Testis (tissue), 3 donors: ENCODE measurements around the gene GALNT17. TPM values are rescaled to one million over a fixed set of nuclear protein-coding genes. Genes with fewer than 3 reads are reported as not detected.

Experiments used
- DNase-seq: peaks from one replicate; pipeline ENCODE4 v3.0.0-alpha.2; 2019
- H3K27ac ChIP-seq, 2 donors: fragments of 200-600 bp; sonication (generic); one replicate each; pipeline ENCODE4 v1.5.1; 2019
- H3K27me3 ChIP-seq: fragments of 200-600 bp; sonication (generic); one replicate; pipeline ENCODE4 v1.5.1; 2019
- H3K36me3 ChIP-seq: fragments of 200-600 bp; sonication (generic); one replicate; pipeline ENCODE4 v1.5.1; 2017; ENCODE audit warnings: low read depth; ENCODE audit errors: missing control alignments
- H3K4me1 ChIP-seq: fragments of 200-600 bp; sonication (generic); one replicate; pipeline ENCODE4 v1.5.1; 2019
- H3K4me3 ChIP-seq, 2 donors: fragments of 200-600 bp; sonication (generic); one replicate each; pipeline ENCODE4 v1.5.1; 2017 to 2019
- H3K9me3 ChIP-seq: fragments of 200-600 bp; sonication (generic); one replicate; pipeline ENCODE4 v1.5.1; 2017
- CTCF ChIP-seq, 3 experiments: fragments of 450-650 bp in 2 of 3; fragments of 200-600 bp in 1 of 3; sonication (generic) in 1 of 3; IDR thresholded peaks; one replicate each; pipeline ENCODE4 v1.5.1; 2016 to 2019; ENCODE audit warnings: antibody characterized with exemption in 3 of 3, mild to moderate bottlenecking in 2 of 3, moderate library complexity in 1 of 3
- POLR2A ChIP-seq: fragments of 450-650 bp; IDR thresholded peaks from one replicate; pipeline ENCODE4 v1.6.1; 2017; ENCODE audit warnings: antibody characterized with exemption, mild to moderate bottlenecking, moderate library complexity
- WGBS, 2 donors: methylation state at CpG; one replicate each; pipeline ENCODE4 v1.1.5; 2018; 5-methylcytosine and 5-hydroxymethylcytosine counted together
- intact Hi-C: fragments of 100-400 bp; cut with DNase I; formaldehyde crosslinking; loops from one replicate; pipeline ENCODE4 v1.15.1; 2023; ENCODE audit warnings: low total_unique reads
- polyA plus RNA-seq: library from polyadenylated mRNA; stranded (reverse); fragments of 350-450 nt; fragmentation: Illumina TruSeq; extraction: RNeasy Lipid Tissue Mini Kit (QIAGEN cat#74804); gene quantifications from one replicate; pipeline ENCODE4 v1.2.3, GENCODE V29; 2014; ENCODE audit warnings: low read depth, low replicate concordance; ENCODE audit not compliant: insufficient read depth
- total RNA-seq, 2 donors: library from RNA; depleted of rRNA; stranded (reverse); fragments of >200 nt; gene quantifications; one replicate each; pipeline ENCODE4 v1.2.3, GENCODE V29; 2016

GALNT17 gene
- total and polyA plus RNA-seq, 3 donors from 2014 or later, result 10.9 to 39.1 (median 29.4) TPM

- H3K4me3 ChIP-seq, result no peak overlapping the region
- no peaks in the 10 kb centered on the region for H3K36me3 ChIP-seq
- intact Hi-C loops, result no loop called here
- H3K27ac ChIP-seq, result no peak overlapping the region
- TF ChIP-seq CTCF (IDR thresholded peaks at IDR 0.05) (no peak), POLR2A (no peak)
- DNase-seq, result no peak
- H3K27me3 ChIP-seq, result no peaks in the 10 kb centered on the region
- 84 to 93% methylated on average over 8 of the region's 8 CpGs for WGBS, 2 donors
- H3K4me1 ChIP-seq, result no peaks in the 10 kb centered on the region
- no peaks in the 10 kb centered on the region for H3K9me3 ChIP-seq
These were observed 423.8 kb downstream of the GALNT17 start for GRCh38 chr7:71555758-71556157.

- H3K4me3 ChIP-seq, result no peak overlapping the region
- no peak for TF ChIP-seq CTCF (IDR thresholded peaks at IDR 0.05)
- no peak for TF ChIP-seq POLR2A
- no peaks in the 10 kb centered on the region for H3K9me3 ChIP-seq
- intact Hi-C loops, result no loop called here
- H3K4me1 ChIP-seq, result no peaks in the 10 kb centered on the region
- H3K36me3 ChIP-seq, result no peaks in the 10 kb centered on the region
- H3K27ac ChIP-seq, result no peak overlapping the region
- WGBS, 2 donors, result 78 to 79% methylated on average over 6 of the region's 6 CpGs
- H3K27me3 ChIP-seq, result no peaks in the 10 kb centered on the region
- DNase-seq, result no peak
These were observed 427.1 kb downstream of the GALNT17 start for GRCh38 chr7:71558806-71559613.

DNA sequence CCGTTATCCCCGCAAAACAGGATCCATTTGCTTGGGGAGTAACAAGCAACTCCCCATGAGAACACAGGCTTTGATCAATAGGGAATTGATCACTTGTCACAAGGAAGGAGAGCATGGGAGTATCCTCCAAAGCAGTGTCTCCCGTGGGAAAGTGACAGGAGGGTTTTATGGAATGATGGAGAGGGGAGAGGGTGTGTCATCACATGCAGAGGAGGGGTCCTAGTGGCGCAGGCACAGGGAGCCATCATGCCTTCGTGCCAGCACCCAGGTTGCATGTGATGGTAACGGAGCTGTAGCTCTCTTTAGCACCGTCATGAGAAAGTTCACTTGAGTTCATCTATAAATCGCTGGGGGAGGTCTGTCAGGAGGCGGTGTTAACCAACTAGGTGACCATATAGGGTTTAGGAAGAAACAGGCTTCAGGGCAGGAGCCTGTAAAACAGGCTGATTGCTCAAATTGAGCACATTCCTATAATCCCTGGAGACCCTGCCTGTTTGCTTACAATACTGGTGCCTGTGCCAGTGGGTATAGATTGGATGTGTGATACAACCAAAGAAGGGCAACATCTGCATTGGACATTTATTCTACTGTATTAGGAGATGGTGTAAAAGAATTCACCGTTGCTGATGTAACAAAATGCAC is 428.5 kb downstream of the GALNT17 start:
- intact Hi-C loops, result no loop called here
- Histone ChIP-seq H3K9me3 (no peaks in the 10 kb centered on the region), H3K4me1 (no peaks in the 10 kb centered on the region), H3K27ac (no peak overlapping the region), H3K36me3 (no peaks in the 10 kb centered on the region), H3K27me3 (no peaks in the 10 kb centered on the region), H3K4me3 (no peak overlapping the region)
- TF ChIP-seq CTCF (IDR thresholded peaks at IDR 0.05) (no peak), POLR2A (no peak)
- no peak for DNase-seq
- 71 to 77% methylated on average over 10 of the region's 10 CpGs for WGBS, 2 donors

- Histone ChIP-seq H3K9me3 (no peaks in the 10 kb centered on the region), H3K27ac (no peak overlapping the region), H3K4me3 (no peak overlapping the region), H3K27me3 (no peaks in the 10 kb centered on the region), H3K36me3 (no peaks in the 10 kb centered on the region), H3K4me1 (no peaks in the 10 kb centered on the region)
- DNase-seq, result no peak
- TF ChIP-seq POLR2A (no peak), CTCF (IDR thresholded peaks at IDR 0.05) (no peak)
- intact Hi-C loops, result no loop called here
- 81 to 86% methylated on average over 6 of the region's 6 CpGs for WGBS, 2 donors
These were observed 431.3 kb downstream of the GALNT17 start for GRCh38 chr7:71563276-71563675.
